GM10847 (cell line): Measurements from ENCODE around the gene TMEM259.

Source experiments
- POLR2A ChIP-seq: IDR thresholded peaks from 2 replicates; pipeline ENCODE4 v1.6.1; 2011; ENCODE audit not compliant: insufficient read length; ENCODE audit errors: extremely low read depth

Gene TMEM259

GRCh38 chr19:1006711-1007398 lies 14.1 kb downstream of the TMEM259 start:
- TF ChIP-seq POLR2A: no peak

GRCh38 chr19:1004803-1005664 lies 15.9 kb downstream of the TMEM259 start:
- TF ChIP-seq POLR2A: no peak

GRCh38 chr19:1004204-1004802 lies 16.6 kb downstream of the TMEM259 start:
- TF ChIP-seq POLR2A: no peak

GRCh38 chr19:1003283-1003682 lies 17.6 kb downstream of the TMEM259 start:
- no peak for TF ChIP-seq POLR2A

- no peak for TF ChIP-seq POLR2A
Observed at GRCh38 chr19:1002600-1002999, 18.3 kb downstream of the TMEM259 start.

GRCh38 chr19:1001538-1002166 lies 19.3 kb downstream of the TMEM259 start:
- no peak for TF ChIP-seq POLR2A

GRCh38 chr19:1000591-1001537 lies 20.1 kb downstream of the TMEM259 start:
- no peak for TF ChIP-seq POLR2A

- TF ChIP-seq POLR2A: no peak
Observed at GRCh38 chr19:1000095-1000494, 20.8 kb downstream of the TMEM259 start, which contains the start of gene GRIN3B. Gene GRIN3B, plus strand, starts transcription at chr19:1000419. Its CDS starts 19 bp downstream, at chr19:1000438.

- TF ChIP-seq POLR2A: no peak
Observed at GRCh38 chr19:999379-999719, 21.6 kb downstream of the TMEM259 start.

GRCh38 chr19:998064-998463 lies 22.9 kb downstream of the TMEM259 start:
- no peak for TF ChIP-seq POLR2A

- TF ChIP-seq POLR2A: no peak
Observed at GRCh38 chr19:996051-996838, 24.7 kb downstream of the TMEM259 start.

- TF ChIP-seq POLR2A: no peak
Observed at GRCh38 chr19:995051-995827, 25.7 kb downstream of the TMEM259 start.

GRCh38 chr19:994516-994915 lies 26.4 kb downstream of the TMEM259 start:
- no peak for TF ChIP-seq POLR2A
